ENCODE results near the gene KIF4B.

Gene KIF4B

GRCh38 chr5:154986151-154986550 lies 27.4 kb upstream of the KIF4B start:
- no peak overlapping the region for H3K4me3 ChIP-seq (ENCODE audit: low read depth, low read length)
- no peak for DNase-seq (ENCODE audit: low read depth)
- no peak for TF ChIP-seq MYC (IDR thresholded peaks at IDR 0.05; ENCODE audit: low read depth, low read length)
- TF ChIP-seq POLR2A (IDR thresholded peaks at IDR 0.05; ENCODE audit: extremely low read depth, insufficient read length), result no peak
- TF ChIP-seq MAX (IDR thresholded peaks at IDR 0.05; ENCODE audit: low read depth, low read length), result no peak
- TF ChIP-seq CTCF (IDR thresholded peaks at IDR 0.05; ENCODE audit: low read depth, low read length), result no peak

GRCh38 chr5:154989626-154990025 lies 23.9 kb upstream of the KIF4B start:
- no peak for TF ChIP-seq CTCF (IDR thresholded peaks at IDR 0.05; ENCODE audit: low read depth, low read length)
- TF ChIP-seq MYC (IDR thresholded peaks at IDR 0.05; ENCODE audit: low read depth, low read length), result no peak
- no peak for TF ChIP-seq POLR2A (IDR thresholded peaks at IDR 0.05; ENCODE audit: extremely low read depth, insufficient read length)
- no peak for TF ChIP-seq MAX (IDR thresholded peaks at IDR 0.05; ENCODE audit: low read depth, low read length)
- H3K4me3 ChIP-seq (ENCODE audit: low read depth, low read length), result no peak overlapping the region
- DNase-seq (ENCODE audit: low read depth), result no peak

GRCh38 chr5:154993461-154993860 lies 20.1 kb upstream of the KIF4B start:
- no peak overlapping the region for H3K4me3 ChIP-seq (ENCODE audit: low read depth, low read length)
- TF ChIP-seq MAX (IDR thresholded peaks at IDR 0.05; ENCODE audit: low read depth, low read length) (no peak), POLR2A (IDR thresholded peaks at IDR 0.05; ENCODE audit: extremely low read depth, insufficient read length) (no peak), MYC (IDR thresholded peaks at IDR 0.05; ENCODE audit: low read depth, low read length) (no peak), CTCF (IDR thresholded peaks at IDR 0.05; ENCODE audit: low read depth, low read length) (no peak)
- peak; percentile 32 for DNase-seq (ENCODE audit: low read depth)

DNA sequence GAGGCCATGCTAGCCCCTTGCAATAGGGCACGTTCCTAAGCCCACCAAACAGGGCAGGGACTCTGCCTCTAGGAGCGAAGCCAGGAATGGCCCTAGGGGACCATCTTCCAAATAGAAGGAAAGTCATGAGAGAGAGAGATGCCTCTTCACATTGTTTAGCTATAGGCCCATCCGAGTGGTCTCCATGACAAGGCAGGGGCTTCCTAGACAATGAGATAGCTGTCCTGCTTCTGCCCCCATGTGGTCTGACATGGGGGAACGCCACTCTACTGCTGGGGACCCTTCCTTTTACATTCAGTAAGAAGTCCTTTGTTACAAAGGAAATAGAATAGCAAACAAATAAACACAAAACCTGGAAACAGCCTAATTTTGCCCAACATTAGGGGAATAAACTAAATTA lies 17.9 kb upstream of the KIF4B start:
- peak; percentile 17 for DNase-seq (ENCODE audit: low read depth)
- TF ChIP-seq POLR2A (IDR thresholded peaks at IDR 0.05; ENCODE audit: extremely low read depth, insufficient read length) (no peak), MAX (IDR thresholded peaks at IDR 0.05; ENCODE audit: low read depth, low read length) (no peak), CTCF (IDR thresholded peaks at IDR 0.05; ENCODE audit: low read depth, low read length) (peak; percentile 34), MYC (IDR thresholded peaks at IDR 0.05; ENCODE audit: low read depth, low read length) (no peak)
- no peak overlapping the region for H3K4me3 ChIP-seq (ENCODE audit: low read depth, low read length)

DNA sequence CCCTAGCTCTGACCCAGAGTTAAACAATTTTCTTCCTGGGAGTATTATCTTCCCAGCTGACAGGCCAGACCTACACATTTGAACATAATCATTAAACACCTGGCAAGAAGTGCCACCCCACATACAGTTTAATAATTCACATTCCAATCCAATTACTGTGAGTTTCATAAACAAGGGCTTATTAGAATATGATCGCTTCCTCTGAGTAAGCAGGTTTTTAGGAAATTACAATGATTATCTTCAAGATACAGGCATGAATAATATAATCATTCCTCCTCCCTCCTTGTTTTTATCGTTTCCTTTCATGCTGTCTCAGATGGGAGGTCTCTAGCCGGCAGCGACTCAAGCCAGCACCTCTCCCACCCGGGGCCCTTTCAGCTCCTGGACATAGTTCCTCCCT lies 15.8 kb upstream of the KIF4B start:
- no peak overlapping the region for H3K4me3 ChIP-seq (ENCODE audit: low read depth, low read length)
- TF ChIP-seq MAX (IDR thresholded peaks at IDR 0.05; ENCODE audit: low read depth, low read length) (no peak), MYC (IDR thresholded peaks at IDR 0.05; ENCODE audit: low read depth, low read length) (no peak), POLR2A (IDR thresholded peaks at IDR 0.05; ENCODE audit: extremely low read depth, insufficient read length) (no peak), CTCF (IDR thresholded peaks at IDR 0.05; ENCODE audit: low read depth, low read length) (no peak)
- no peak for DNase-seq (ENCODE audit: low read depth)

DNA sequence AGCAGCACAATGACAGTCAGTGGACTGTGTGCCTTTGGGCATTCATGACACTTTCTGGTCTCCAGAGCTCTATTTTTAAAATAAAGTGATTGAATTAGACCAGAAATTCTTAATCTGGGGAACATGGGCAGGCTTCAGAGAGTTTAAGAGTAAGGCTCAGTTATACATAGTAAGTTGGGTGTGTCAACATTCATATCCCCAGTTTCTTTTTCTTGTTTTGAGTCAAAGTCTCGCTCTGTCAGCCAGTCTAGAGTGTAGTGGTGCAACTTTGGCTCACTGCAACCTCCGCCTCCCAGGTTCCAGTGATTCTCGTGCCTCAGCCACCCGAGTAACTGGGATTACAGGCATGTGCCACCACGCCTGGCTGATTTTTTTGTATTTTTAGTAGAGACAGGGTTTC lies 13.7 kb upstream of the KIF4B start:
- no peak overlapping the region for H3K4me3 ChIP-seq (ENCODE audit: low read depth, low read length)
- TF ChIP-seq POLR2A (IDR thresholded peaks at IDR 0.05; ENCODE audit: extremely low read depth, insufficient read length) (no peak), CTCF (IDR thresholded peaks at IDR 0.05; ENCODE audit: low read depth, low read length) (no peak), MAX (IDR thresholded peaks at IDR 0.05; ENCODE audit: low read depth, low read length) (no peak), MYC (IDR thresholded peaks at IDR 0.05; ENCODE audit: low read depth, low read length) (no peak)
- no peak for DNase-seq (ENCODE audit: low read depth)

Measured in NB4 (cell line).